ENCODE results near the gene OR9A2. TPM values are rescaled to one million over a fixed set of nuclear protein-coding genes. Genes with fewer than 3 reads are reported as not detected.

The OR9A2 gene
- total and polyA plus RNA-seq, 7 donors, result not detected

DNA sequence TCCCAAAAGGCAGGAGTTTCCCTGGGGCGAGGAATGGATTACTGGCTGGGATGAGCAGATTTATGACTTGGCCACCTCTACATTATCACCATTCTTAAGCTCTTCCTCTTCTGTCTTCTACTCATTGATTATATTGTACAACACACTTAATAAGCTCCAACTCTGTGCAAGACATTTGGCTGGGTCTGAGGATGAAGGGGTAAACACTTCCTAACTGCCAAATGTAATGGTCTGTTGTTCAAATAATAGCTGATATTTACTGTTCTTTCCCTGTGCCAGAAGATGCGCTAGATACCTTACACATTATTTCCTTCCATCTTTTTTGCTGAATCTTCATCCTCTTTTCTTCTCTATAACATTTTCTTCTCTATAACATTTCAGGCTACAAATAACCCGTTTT lies 36.8 kb upstream of the OR9A2 start:
- TF ChIP-seq POLR2A (IDR thresholded peaks at IDR 0.05) (no peak), EP300 (IDR thresholded peaks at IDR 0.05) (no peak), POLR2AphosphoS5 (IDR thresholded peaks at IDR 0.05) (no peak)
- TF ChIP-seq, protein P1, sequence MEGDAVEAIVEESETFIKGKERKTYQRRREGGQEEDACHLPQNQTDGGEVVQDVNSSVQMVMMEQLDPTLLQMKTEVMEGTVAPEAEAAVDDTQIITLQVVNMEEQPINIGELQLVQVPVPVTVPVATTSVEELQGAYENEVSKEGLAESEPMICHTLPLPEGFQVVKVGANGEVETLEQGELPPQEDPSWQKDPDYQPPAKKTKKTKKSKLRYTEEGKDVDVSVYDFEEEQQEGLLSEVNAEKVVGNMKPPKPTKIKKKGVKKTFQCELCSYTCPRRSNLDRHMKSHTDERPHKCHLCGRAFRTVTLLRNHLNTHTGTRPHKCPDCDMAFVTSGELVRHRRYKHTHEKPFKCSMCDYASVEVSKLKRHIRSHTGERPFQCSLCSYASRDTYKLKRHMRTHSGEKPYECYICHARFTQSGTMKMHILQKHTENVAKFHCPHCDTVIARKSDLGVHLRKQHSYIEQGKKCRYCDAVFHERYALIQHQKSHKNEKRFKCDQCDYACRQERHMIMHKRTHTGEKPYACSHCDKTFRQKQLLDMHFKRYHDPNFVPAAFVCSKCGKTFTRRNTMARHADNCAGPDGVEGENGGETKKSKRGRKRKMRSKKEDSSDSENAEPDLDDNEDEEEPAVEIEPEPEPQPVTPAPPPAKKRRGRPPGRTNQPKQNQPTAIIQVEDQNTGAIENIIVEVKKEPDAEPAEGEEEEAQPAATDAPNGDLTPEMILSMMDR (IDR thresholded peaks at IDR 0.05), result no peak
- DNase-seq, result no peak
- Histone ChIP-seq H3K27ac (no peak overlapping the region), H3K36me3 (no peaks in the 10 kb centered on the region), H3K4me1 (no peaks in the 10 kb centered on the region), H3K9me3 (no peaks in the 10 kb centered on the region), H3K4me3 (no peak overlapping the region), H3K27me3 (no peaks in the 10 kb centered on the region)
- intact Hi-C loops (cut with DNase I), result no loop called here
- 75 to 82% methylated on average over 3 of the region's 3 CpGs for WGBS, 2 donors

DNA sequence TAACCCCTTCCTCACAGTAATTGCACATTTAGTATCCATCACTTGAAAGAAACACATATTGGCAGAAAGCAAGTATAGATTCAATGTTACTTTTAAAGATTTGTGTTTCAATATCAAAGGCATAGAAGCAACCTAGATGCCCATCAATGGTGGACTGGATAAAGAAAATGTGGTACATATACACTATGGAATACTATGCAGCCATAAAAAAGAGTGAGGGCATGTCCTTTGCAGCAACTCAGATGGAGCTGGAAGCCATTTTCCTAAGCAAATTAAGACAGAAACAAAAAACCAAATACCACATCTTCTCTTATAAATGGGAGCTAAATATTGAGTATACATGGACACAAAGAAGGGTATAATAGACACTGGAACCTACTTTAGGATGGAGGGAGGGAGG lies 28.8 kb upstream of the OR9A2 start:
- TF ChIP-seq, protein P1 (IDR thresholded peaks at IDR 0.05), result no peak
- TF ChIP-seq POLR2AphosphoS5 (IDR thresholded peaks at IDR 0.05) (no peak), POLR2A (IDR thresholded peaks at IDR 0.05) (no peak), EP300 (IDR thresholded peaks at IDR 0.05) (no peak)
- intact Hi-C loops (cut with DNase I), result no loop called here
- no peaks in the 10 kb centered on the region for H3K27me3 ChIP-seq
- no peaks in the 10 kb centered on the region for H3K9me3 ChIP-seq
- H3K4me3 ChIP-seq, result no peak overlapping the region
- H3K36me3 ChIP-seq, result no peaks in the 10 kb centered on the region
- no peak for DNase-seq
- H3K27ac ChIP-seq, result no peak overlapping the region
- H3K4me1 ChIP-seq, result peaks cover 0 to 7% (median 2%) of the 10 kb centered on the region in 4 donors

DNA sequence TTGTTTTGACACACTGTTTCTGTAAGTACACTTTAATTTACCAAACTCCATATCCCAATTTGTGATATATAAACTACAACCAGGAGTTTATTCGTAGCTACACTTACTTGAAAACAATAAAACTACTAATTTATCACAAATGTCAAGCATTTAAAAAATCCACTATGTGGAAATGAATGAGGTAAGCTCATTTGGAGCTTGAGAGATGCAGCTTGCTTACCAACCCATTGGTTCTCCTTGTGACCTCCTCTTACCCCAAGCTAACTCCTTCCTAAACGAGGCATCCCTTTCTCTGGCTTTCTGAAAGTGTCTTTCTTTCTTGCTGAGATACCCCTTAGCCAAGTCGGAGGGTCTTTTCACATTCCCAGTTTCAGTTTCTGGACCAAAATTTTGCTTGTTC lies 27.7 kb upstream of the OR9A2 start:
- no peak overlapping the region for H3K27ac ChIP-seq
- no peak for DNase-seq
- H3K36me3 ChIP-seq, result no peaks in the 10 kb centered on the region
- H3K9me3 ChIP-seq, result no peaks in the 10 kb centered on the region
- TF ChIP-seq, protein P1 (IDR thresholded peaks at IDR 0.05), result no peak
- no peak for TF ChIP-seq POLR2AphosphoS5 (IDR thresholded peaks at IDR 0.05)
- no peak for TF ChIP-seq POLR2A (IDR thresholded peaks at IDR 0.05)
- no peak for TF ChIP-seq EP300 (IDR thresholded peaks at IDR 0.05)
- no peaks in the 10 kb centered on the region for H3K27me3 ChIP-seq
- H3K4me3 ChIP-seq, result no peak overlapping the region
- intact Hi-C loops (cut with DNase I), result no loop called here
- peaks cover 0 to 9% (median 3%) of the 10 kb centered on the region in 4 donors for H3K4me1 ChIP-seq
- WGBS, 2 donors, result 53 to 64% methylated on average over 3 of the region's 3 CpGs

DNA sequence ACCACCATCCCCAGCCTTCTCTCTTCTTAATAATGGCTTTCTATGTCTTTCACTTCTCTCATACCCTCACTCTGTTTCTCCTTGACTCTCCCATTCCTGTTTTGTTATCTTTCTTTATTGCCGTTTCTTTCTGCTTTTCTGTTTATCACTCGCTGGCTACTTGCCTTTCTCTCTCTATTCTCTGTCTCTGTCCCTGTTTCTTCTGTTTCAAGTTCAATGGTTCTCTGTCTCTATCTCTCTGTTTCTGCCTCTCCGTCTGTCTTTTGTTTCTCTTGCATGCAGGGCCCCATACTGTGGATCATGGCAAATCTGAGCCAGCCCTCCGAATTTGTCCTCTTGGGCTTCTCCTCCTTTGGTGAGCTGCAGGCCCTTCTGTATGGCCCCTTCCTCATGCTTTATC lies 25.1 kb upstream of the OR9A2 start, which contains the start of gene OR6V1:
TSS of gene OR6V1 (plus strand) at position 301 of the 400 bp plus-strand sequence. CDS start at position 301, 0 bp downstream.
- no peak for DNase-seq
- Histone ChIP-seq H3K36me3 (no peaks in the 10 kb centered on the region), H3K4me3 (no peak within 1 kb of the TSS), H3K4me1 (peaks cover 0 to 9% (median 3%) of the 10 kb centered on the region in 4 donors), H3K9me3 (no peaks in the 10 kb centered on the region), H3K27ac (no peak within 1 kb of the TSS), H3K27me3 (no peaks in the 10 kb centered on the region)
- WGBS, 2 donors, result 91 to 92% methylated on average over 4 of the region's 4 CpGs
- TF ChIP-seq, protein P1 (IDR thresholded peaks at IDR 0.05), result no peak
- TF ChIP-seq POLR2A (IDR thresholded peaks at IDR 0.05) (no peak), EP300 (IDR thresholded peaks at IDR 0.05) (no peak), POLR2AphosphoS5 (IDR thresholded peaks at IDR 0.05) (no peak)
- intact Hi-C loops (cut with DNase I), result no loop called here

DNA sequence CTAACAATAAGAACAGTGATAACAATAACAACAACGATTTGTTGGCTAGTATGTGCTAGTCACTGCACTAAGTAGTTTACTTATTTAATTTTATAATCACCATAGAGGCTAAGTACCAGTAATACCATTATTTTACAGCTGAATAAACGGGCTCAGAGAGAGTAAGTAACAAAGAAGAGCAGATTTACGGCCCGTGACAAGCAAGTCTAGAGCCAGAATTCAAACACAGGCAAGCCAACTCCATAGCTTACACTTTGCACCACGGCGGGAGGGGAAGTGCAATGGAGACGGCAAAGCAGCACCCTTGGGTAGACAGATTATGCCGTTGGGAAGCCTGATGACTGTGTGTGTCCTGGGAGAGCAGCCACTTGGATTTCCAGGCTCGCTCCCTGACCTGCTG lies 24.0 kb upstream of the OR9A2 start:
- Histone ChIP-seq H3K4me3 (no peak overlapping the region), H3K27me3 (no peaks in the 10 kb centered on the region), H3K4me1 (peaks cover 0 to 14% (median 5%) of the 10 kb centered on the region in 4 donors), H3K27ac (no peak overlapping the region), H3K36me3 (no peaks in the 10 kb centered on the region), H3K9me3 (no peaks in the 10 kb centered on the region)
- DNase-seq, result no peak
- intact Hi-C loops (cut with DNase I), result no loop called here
- TF ChIP-seq, protein P1 (IDR thresholded peaks at IDR 0.05), result no peak
- TF ChIP-seq EP300 (IDR thresholded peaks at IDR 0.05), result no peak
- no peak for TF ChIP-seq POLR2AphosphoS5 (IDR thresholded peaks at IDR 0.05)
- WGBS, 2 donors, result 48 to 54% methylated on average over 9 of the region's 9 CpGs
